ENCODE measurements around the gene IDUA.

DNA sequence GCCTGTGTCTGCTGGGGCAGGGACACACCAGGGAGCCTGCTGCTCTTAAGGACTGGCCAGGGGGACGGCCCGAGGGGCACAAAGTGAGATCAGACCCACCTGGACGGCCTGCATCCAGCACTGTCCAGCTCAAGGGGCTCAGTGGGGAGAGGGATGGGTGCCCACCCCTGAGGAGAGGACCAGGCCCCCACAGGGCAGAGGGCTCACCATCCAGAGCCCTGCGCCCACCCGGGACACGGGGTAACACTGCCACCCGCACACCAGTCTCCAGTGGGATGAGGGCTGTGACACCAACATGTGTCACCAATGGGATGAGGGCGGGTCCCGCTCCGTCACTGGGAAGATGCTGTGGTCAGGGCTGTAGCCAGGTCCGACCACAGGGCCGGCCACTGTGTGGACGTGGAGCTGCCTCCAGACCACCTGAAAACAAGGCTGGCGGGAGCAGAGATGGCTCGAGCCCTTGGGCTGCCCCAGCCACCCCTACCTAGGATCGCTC is 26.7 kb upstream of the IDUA start:
- TF ChIP-seq, protein P1, sequence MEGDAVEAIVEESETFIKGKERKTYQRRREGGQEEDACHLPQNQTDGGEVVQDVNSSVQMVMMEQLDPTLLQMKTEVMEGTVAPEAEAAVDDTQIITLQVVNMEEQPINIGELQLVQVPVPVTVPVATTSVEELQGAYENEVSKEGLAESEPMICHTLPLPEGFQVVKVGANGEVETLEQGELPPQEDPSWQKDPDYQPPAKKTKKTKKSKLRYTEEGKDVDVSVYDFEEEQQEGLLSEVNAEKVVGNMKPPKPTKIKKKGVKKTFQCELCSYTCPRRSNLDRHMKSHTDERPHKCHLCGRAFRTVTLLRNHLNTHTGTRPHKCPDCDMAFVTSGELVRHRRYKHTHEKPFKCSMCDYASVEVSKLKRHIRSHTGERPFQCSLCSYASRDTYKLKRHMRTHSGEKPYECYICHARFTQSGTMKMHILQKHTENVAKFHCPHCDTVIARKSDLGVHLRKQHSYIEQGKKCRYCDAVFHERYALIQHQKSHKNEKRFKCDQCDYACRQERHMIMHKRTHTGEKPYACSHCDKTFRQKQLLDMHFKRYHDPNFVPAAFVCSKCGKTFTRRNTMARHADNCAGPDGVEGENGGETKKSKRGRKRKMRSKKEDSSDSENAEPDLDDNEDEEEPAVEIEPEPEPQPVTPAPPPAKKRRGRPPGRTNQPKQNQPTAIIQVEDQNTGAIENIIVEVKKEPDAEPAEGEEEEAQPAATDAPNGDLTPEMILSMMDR (IDR thresholded peaks at IDR 0.05): no peak
- TF ChIP-seq POLR2A (IDR thresholded peaks at IDR 0.05): no peak
